Thoracic aorta (tissue), 2 donors: ENCODE data around the gene ANKRD22. TPM values are rescaled to one million over a fixed set of nuclear protein-coding genes. Genes with fewer than 3 reads are reported as not detected.

Experiments
- ATAC-seq: fragments of 150-250 bp; one replicate; pipeline ENCODE4 v1.8.0; 2017; ENCODE audit warnings: low read depth; ENCODE audit not compliant: insufficient number of reproducible peaks, low FRiP score
- DNase-seq: peaks from one replicate; pipeline ENCODE4 v3.0.0-alpha.2; 2020; ENCODE audit warnings: low spot score
- H3K27ac ChIP-seq, 2 donors: fragments of 200-600 bp; sonication (generic); 1 replicate in 1 of 2; 2 replicates in 1 of 2; pipeline ENCODE4 v1.5.1; 2016; ENCODE audit warnings: mild to moderate bottlenecking in 2 of 2, moderate library complexity in 2 of 2
- H3K27me3 ChIP-seq: fragments of 200-600 bp; sonication (generic); replicated peaks from 2 replicates; pipeline ENCODE4 v1.6.0; 2016; ENCODE audit warnings: mild to moderate bottlenecking; ENCODE audit not compliant: insufficient read depth
- H3K36me3 ChIP-seq: fragments of 200-600 bp; sonication (generic); one replicate; pipeline ENCODE4 v1.5.1; 2016
- H3K4me1 ChIP-seq, 2 donors: fragments of 200-600 bp; sonication (generic); 1 replicate in 1 of 2; 2 replicates in 1 of 2; pipeline versions ENCODE4 v1.5.1 to v1.6.0; 2016; ENCODE audit warnings: low read depth in 2 of 2, mild to moderate bottlenecking in 1 of 2; ENCODE audit not compliant: control insufficient read depth in 1 of 2
- H3K4me3 ChIP-seq: fragments of 200-600 bp; sonication (generic); 2 replicates; pipeline ENCODE4 v1.5.1; 2016; ENCODE audit warnings: mild to moderate bottlenecking
- H3K9me3 ChIP-seq: fragments of 200-600 bp; sonication (generic); 2 replicates; pipeline ENCODE4 v1.5.1; 2016
- total RNA-seq, 2 donors: library from RNA; depleted of rRNA; stranded (reverse); fragments of >200 nt; gene quantifications; one replicate each; pipeline versions ENCODE4 v1.1.0 to v1.2.3, GENCODE V29; 2016
- TF ChIP-seq, protein P1 (sequence below): fragments of 200-600 bp; sonication (generic); IDR thresholded peaks from one replicate; pipeline ENCODE4 v1.5.1; 2019; ENCODE audit warnings: antibody characterized with exemption

The ANKRD22 gene
- total RNA-seq, 2 donors from 2014 or later: not detected

DNA sequence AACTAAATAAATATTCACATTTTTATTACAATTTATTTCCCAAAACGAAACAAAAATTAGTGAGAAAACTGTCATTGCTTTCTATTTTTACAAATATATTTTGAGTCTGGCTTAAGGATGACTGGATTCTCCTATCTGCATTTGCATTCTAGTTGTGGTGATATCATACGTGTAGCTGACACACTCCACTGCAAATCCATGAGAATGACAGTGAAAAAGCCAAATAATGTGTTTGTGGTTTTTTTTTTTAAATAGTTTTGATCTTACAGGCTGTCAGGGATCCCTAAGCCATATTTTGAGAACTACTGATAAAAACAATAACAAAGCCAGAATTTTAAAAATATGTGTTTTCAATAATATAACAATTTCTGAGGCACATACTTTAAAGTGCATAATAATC is 22.6 kb upstream of the ANKRD22 start:
- ATAC-seq: no peak
- Histone ChIP-seq H3K27ac (no peak overlapping the region), H3K27me3 (no peaks in the 10 kb centered on the region), H3K9me3 (no peaks in the 10 kb centered on the region), H3K4me3 (no peak overlapping the region), H3K36me3 (no peaks in the 10 kb centered on the region), H3K4me1 (peaks cover 0 to 2% of the 10 kb centered on the region in 2 donors)
- TF ChIP-seq, protein P1, sequence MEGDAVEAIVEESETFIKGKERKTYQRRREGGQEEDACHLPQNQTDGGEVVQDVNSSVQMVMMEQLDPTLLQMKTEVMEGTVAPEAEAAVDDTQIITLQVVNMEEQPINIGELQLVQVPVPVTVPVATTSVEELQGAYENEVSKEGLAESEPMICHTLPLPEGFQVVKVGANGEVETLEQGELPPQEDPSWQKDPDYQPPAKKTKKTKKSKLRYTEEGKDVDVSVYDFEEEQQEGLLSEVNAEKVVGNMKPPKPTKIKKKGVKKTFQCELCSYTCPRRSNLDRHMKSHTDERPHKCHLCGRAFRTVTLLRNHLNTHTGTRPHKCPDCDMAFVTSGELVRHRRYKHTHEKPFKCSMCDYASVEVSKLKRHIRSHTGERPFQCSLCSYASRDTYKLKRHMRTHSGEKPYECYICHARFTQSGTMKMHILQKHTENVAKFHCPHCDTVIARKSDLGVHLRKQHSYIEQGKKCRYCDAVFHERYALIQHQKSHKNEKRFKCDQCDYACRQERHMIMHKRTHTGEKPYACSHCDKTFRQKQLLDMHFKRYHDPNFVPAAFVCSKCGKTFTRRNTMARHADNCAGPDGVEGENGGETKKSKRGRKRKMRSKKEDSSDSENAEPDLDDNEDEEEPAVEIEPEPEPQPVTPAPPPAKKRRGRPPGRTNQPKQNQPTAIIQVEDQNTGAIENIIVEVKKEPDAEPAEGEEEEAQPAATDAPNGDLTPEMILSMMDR: no peak
- DNase-seq: no peak

DNA sequence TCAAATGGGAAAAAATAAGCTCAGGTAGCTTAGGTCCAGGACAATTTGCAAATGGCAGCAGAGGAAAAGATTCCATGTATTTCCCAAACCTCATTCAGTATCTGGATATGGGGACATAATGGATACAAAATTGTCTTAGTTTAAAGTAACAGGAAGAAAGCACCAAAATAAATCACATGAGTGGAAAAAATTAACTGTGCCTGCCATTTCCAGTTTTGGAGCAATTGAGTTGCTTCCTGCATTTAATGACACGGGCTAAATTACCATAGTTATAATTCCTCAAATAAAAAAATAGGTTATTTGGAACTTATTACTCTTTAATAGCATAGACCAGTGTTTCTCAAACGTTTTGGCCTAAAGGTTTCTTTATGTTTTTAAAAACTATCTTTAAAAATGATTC is 22.1 kb upstream of the ANKRD22 start:
- TF ChIP-seq, protein P1: no peak
- Histone ChIP-seq H3K36me3 (no peaks in the 10 kb centered on the region), H3K9me3 (no peaks in the 10 kb centered on the region), H3K27ac (no peak overlapping the region), H3K4me1 (no peaks in the 10 kb centered on the region), H3K27me3 (no peaks in the 10 kb centered on the region), H3K4me3 (no peak overlapping the region)
- no peak for ATAC-seq
- DNase-seq: no peak

DNA sequence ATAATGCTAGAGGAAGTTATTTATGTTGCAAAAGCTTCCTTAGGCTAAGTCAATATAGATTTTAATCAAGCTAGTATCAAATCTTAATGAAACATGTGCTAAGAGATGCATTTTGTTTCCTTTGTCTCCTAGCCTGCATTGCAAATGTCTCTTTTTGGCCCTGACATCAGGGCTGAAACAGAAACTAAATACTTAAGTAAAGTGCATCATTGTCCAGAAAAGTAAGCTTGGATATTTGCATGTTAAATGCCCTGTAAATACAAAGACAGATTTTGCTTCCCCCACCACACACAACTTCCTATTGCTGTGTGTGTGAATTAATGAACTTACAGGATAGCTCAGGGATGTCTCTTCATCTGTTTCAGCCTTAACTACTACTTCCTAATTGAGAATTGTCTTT is 18.4 kb upstream of the ANKRD22 start:
- no peak overlapping the region for H3K27ac ChIP-seq
- ATAC-seq (no peak), DNase-seq (no peak)
- TF ChIP-seq, protein P1: no peak
- H3K4me1 ChIP-seq: no peaks in the 10 kb centered on the region
- H3K9me3 ChIP-seq: no peaks in the 10 kb centered on the region
- H3K27me3 ChIP-seq: no peaks in the 10 kb centered on the region
- H3K36me3 ChIP-seq: no peaks in the 10 kb centered on the region
- H3K4me3 ChIP-seq: no peak overlapping the region

DNA sequence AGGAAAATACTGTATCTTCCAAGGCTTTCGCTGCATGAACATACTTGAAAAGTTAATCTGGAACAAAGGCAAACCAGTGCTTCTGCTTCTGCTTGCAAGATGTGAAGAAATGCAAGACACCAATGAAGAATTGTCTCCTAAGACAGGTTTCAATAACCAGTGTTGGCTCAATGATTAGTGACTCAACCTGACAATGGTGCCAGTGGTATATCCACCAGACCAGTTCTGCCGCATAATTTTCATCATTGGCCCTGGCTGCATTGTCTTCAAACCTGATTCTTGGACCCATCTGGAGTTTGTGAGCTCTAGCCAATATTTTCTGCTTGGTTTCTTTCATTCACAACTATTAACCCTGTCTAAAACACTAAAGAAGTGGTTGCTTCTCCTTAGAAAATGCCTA is 14.8 kb upstream of the ANKRD22 start:
- ATAC-seq (no peak), DNase-seq (no peak)
- H3K27ac ChIP-seq: no peak overlapping the region
- H3K9me3 ChIP-seq: no peaks in the 10 kb centered on the region
- H3K36me3 ChIP-seq: no peaks in the 10 kb centered on the region
- no peaks in the 10 kb centered on the region for H3K4me1 ChIP-seq
- H3K27me3 ChIP-seq: no peaks in the 10 kb centered on the region
- TF ChIP-seq, protein P1: no peak
- no peak overlapping the region for H3K4me3 ChIP-seq

DNA sequence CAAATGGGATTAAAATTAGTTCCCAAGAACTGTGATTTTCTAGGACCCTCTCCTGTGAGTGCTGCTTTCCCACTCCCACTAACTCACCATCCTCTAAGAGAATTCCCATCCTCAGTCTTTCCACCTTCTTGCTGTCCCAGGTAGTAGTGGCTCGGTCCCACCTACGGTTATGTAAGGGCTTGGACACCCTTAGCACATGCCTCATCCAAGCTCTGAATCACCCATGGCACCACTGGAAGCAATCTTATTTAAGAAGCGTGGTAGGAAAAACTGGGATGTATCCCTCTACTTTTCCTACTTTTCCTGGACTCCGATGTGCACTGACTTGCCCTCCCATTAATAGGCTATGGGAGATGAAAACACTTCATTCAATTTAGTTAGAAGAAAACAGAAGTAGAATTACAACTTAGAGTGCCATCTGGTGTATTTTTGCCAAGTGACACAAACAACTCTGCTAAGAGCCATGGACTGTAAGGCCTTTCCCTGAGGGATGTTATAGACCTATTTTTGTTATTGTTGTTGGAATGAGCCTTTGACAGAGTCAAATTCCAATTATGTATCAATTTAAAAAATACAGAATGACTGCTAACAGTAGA is 13.7 kb upstream of the ANKRD22 start:
- no peak overlapping the region for H3K27ac ChIP-seq
- no peaks in the 10 kb centered on the region for H3K9me3 ChIP-seq
- no peaks in the 10 kb centered on the region for H3K27me3 ChIP-seq
- H3K36me3 ChIP-seq: no peaks in the 10 kb centered on the region
- H3K4me3 ChIP-seq: no peak overlapping the region
- DNase-seq (no peak), ATAC-seq (no peak)
- H3K4me1 ChIP-seq: no peaks in the 10 kb centered on the region
- TF ChIP-seq, protein P1: no peak
